ENCODE data around the gene DCANP1.

DCANP1 gene

GRCh38 chr5:135439231-135440205 is 7.6 kb downstream of the DCANP1 start:
- no peak for DNase-seq

- DNase-seq = no peak
Measured at GRCh38 chr5:135438636-135439221, 8.4 kb downstream of the DCANP1 start.

DNA sequence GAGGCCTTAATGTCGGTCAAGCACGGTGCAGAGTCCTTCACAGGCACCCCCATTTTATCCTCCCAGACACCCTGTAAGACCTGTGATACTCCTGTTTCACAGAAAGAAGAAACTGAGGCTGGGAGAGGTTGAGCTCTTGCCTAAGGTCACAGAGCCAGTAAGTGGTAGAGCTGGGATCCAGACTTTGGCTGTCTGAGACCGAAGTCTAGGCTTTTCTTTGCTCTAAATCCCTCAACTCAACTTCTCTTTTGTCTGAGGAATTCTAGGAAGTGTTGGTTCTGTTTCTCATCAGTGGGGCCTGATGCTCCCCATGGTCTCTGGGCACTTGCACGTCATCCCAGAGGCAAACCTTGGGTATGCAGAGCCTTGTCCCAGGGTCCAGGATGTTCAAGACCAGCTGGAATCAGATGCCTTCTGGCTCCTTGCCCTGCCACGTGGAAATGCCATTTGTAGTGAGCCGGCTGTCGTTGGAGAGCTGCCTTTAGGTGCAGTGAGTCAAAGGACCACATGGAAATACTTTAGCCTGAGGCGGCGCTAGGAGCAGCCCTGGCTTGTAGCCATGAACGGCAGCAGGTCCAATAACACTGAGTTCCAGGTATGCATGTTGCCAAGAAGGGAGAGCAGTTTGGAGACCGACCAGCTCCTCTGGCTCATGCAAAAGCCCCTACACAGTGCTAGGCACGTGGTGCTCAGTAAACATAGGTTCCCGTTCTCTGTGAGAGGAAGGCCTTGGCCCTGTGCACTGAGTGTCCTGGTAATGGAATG is 9.2 kb downstream of the DCANP1 start:
- DNase-seq = no peak

DNA sequence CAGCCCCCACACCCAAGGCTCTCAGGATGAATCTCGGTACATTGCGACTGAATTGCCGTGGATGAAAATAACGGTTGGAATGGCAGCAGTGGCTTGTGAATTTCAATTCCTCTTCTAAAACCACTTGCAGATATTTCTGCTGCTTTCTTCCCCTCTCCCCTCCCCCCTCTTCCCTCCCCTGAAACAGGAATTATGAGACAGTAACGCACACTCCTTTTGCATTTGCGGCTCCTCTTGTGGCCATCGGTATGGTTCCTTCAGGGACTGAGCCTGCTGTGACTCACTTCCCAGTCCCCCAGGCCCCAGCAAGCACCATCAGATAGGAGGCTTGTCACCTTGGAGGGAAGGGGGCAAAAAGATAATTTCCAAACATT is 9.7 kb downstream of the DCANP1 start:
- no peak for DNase-seq

DNA sequence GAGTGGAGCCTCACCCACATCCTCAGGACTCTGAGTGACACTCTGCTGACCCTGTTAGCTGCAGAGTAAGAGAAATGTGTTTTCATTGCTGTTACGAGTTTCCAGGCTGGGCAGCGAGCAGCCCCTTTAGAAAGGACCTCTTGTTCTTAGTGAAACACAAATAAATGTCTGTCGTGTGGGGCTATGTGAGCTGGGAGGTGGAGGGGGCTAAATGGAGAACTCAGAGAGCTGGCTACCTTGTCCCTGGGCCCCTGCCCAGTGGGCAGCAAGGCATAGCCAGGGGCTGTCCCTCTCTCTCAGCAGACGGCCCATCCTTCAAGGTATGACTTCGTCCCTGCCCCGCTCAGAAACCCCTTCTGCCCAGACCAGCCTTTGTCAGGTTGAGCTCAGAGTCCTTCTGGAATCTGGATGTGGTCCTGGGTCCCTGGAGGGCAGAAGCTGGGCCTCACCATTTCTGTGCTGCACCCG is 10.2 kb downstream of the DCANP1 start:
- DNase-seq = no peak

DNA sequence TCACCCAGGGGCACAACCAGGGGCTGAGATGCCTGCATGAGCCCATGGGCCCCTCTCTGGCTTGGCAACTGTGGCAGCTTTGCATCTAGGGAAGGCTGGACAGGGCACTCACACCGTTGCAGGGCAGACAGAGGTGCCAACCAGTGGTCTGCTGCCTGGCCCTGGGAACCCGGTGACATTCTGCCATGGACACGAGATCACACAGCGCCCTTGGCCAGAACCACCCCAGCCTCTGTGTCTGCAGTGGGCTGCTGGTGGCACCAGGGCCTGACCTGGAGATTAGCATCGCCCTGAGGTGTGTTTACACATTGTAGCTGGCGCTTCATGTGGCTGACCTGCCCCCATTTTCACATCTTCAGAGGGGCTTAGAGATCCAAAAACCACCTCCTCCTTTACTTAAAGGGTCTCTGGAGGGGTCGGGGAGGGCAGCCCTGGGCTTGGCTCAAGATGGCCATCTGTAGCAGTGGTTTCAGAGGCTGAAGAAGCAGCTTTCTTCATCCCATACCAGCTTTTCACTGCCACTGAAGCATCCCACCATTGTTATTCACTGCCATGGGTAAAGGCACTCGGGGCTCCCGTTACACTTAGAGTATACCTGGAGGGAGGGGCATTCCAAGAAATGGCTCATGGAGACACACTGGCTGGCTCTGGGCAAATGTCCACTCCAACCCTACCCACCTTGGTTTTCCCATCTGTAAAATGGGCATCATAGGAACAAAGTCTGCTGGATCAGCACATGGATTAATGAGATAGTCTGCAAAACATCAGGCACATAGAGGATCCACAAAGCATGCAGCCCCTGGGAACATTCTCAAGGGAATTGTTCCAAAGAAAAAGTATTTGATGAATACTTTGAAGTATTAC is 11.4 kb downstream of the DCANP1 start:
- DNase-seq = no peak

GRCh38 chr5:135434591-135435466 is 12.3 kb downstream of the DCANP1 start:
- no peak for DNase-seq

- no peak for DNase-seq
Measured at GRCh38 chr5:135433681-135434426, 13.3 kb downstream of the DCANP1 start.

- DNase-seq = no peak
Measured at GRCh38 chr5:135432113-135432512, 15.0 kb downstream of the DCANP1 start.

DNA sequence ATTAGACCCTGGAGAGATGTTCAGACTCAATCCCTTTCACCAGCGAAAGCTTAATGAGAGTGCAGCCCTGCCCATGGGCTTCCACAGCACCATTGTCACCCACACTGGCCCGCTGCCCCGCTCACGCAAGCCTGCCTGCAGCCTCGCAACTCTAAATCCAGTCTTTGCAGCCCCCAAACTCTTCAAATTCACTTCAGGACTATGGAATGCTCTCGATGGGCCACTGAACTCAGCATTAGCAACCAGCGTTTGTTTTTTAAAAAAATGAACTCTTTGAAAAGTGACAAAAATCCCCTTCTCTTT is 17.1 kb downstream of the DCANP1 start:
- DNase-seq = no peak

DNA sequence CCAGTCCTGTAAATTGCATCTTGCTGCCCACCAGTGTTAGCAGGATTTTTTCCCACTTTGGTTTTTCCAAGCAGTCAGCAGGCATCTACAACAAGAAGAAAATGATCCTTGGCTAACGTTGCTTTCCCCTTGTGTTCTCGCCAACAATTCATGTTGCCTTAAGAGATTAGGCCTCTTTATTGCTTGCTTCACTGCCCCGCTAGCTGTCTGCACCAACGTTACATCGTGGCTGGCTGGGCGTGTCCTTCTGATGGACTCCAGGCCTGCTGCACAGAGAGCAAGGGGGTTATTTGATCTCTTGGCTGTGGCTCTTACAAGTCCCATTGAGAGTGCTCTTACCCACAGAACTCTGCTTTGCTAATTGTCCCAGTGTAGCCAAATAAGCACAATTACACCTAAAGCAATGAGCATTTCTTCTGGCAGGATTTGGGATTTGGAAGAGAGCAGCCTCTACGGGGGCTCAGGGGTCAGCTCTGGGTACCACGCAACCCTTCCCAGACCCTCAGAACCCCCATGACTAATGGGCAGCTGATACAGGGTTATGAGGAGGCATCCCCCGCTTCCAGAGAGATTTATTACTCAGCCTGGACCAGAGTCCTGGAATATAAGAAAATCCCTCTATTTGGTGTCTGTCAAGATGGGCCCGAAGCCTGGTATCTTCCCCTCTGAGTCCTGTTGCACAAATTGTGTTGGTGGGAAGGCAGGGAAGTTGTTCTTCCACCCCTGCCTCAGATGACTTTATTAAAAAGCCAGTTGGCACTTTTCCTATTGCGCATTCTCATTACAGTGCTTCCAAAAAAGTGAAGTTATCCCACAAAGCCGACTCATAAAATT is 17.6 kb downstream of the DCANP1 start:
- no peak for DNase-seq

DNA sequence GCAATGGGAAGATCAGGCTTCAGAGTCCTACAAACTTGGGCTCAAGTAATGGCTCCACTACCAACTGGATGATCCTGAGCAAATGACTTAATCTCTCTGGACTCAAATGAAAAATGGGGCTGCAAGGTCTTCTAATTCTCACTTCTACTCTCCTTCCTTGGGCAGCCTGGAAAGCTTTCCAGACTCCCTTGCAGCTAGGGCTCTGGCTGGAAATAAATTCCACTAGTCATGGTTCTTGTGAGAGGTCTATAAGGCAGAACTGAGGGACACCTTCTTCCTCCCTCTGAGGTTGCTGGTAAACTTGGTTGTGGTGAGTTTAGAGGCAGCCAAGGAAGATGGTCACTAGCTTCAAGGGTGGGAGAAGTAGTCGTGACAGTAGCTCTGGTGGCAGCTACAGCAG is 18.6 kb downstream of the DCANP1 start:
- DNase-seq = no peak

- DNase-seq = peak; percentile 4 to 11
Measured at GRCh38 chr5:135426102-135427082, 20.8 kb downstream of the DCANP1 start.

DNA sequence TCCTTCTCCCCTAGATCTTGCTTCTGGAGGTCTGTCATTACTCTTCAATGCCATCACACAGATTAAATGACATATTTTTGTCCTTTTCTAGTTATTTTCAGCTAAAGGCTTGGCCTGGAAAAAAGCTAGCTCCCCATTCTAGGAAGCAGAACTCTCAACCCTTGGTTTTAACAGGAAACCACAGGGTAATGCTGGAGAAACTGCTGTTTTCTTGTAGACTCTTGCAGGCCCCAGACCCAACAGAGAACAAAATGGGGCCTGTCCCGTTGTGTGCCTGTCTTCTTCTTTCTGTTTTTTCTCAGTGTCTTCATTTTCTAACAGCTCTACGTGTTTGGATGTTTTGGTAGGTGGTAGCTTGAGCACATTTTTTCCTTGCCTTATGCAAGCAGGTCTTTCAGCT is 21.5 kb downstream of the DCANP1 start:
- no peak for DNase-seq

DNA sequence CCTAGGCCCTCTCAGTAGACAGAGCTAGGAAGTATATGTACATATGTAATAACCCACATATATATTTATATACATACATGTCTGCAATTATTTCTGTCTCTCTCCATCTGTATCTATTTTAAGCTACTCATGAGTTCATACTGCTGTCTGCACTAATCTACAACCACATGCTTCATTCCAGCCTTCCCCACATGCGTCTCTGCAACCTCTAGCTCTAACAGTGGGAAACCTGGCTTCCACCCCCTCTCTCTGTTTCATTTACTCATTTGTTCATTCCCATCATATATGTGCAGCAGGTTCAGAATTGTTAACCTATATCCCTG is 23.3 kb downstream of the DCANP1 start:
- no peak for DNase-seq

DNA sequence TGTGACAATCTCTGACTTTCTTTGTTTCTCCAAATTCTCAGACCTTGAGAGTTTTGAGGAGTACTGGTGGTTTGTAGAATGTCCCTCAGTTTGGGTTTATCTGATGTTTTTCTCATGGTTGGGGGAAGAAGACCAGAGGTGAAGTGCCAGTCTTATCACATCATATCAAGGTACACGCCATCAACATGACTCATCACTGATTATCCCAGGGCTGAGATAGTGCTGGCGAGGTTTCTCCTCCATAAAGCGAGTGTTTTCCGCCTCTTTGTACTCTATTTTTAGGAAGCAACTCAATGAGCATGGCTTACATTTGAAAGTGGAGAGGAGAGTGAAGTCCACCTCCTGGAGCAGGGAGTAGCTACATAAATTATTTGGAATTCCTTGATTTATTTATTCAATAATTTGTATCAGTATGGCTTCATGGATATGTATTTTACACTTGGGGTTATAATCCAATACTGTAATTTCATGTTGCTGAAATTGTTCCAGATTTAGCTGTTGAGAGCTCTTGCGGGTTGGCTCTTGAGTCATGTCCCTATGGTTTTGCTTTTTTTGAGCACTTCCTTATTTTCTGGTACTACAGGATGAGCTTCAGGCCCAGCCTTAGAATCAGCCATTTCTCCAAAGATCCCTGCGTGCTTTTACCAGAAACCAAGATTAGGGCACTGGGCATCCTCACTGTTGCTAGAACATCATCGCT is 23.9 kb downstream of the DCANP1 start:
- no peak for DNase-seq

DNA sequence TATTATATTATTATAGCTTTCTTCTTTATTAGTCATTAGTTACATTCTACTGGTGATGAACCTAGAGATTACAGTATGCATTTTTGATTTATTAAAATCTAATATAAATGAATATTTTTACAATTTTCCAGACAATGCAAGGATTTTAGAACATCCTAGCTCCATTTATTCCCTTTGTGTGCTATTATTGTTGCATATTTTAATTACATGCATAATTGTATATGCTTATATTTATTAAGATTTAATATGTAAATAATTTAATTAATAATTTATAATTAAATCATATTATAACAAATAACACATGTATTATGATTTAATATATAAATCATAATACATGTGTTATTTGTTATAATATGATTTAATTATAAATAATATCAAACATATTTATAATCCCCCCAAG is 24.7 kb downstream of the DCANP1 start:
- DNase-seq = no peak

- DNase-seq = no peak
Measured at GRCh38 chr5:135417083-135417482, 30.1 kb downstream of the DCANP1 start.

Measured in NCI-H1930 (cell line).